Common myeloid progenitor, CD34-positive (primary cell): ENCODE results near the gene HEATR9.
A peak's percentile ranks its signal among the peaks of the same experiment; 100 is the strongest.

Experiments used
- CTCF ChIA-PET: fragments of 350-600 bp; sonication (Branson Sonifier 250); formaldehyde crosslinking; loops from one replicate; lab custom pipeline; 2021; ENCODE audit warnings: antibody characterized with exemption; lab: Charles Lee
- POLR2A ChIA-PET: fragments of 350-600 bp; sonication (Branson Sonifier 250); formaldehyde crosslinking; loops from one replicate; lab custom pipeline; 2021; ENCODE audit warnings: antibody characterized with exemption; lab: Charles Lee
- DNase-seq, 3 donors: peaks; one replicate each; pipeline versions ENCODE4 v3.0.0 to v3.0.0-alpha.2; 2013
- H3K27ac ChIP-seq, 2 experiments: 1 replicate in 1 of 2; 2 replicates in 1 of 2; pipeline ENCODE4 v1.7.0; 2013; ENCODE audit warnings: inconsistent platforms in 2 of 2, low read length in 2 of 2, mild to moderate bottlenecking in 2 of 2, low read depth in 1 of 2, moderate library complexity in 1 of 2; ENCODE audit not compliant: severe bottlenecking in 2 of 2, insufficient read depth in 1 of 2, poor library complexity in 1 of 2
- H3K27me3 ChIP-seq, 5 experiments: replicated peaks in 2 of 5; 1 replicate in 3 of 5; 2 replicates in 2 of 5; pipeline versions ENCODE4 v1.6.1 to v1.7.0; 2013; ENCODE audit warnings: low read length in 4 of 5, mild to moderate bottlenecking in 2 of 5, moderate library complexity in 2 of 5, inconsistent platforms in 1 of 5; ENCODE audit not compliant: insufficient read depth in 5 of 5, control insufficient read depth in 4 of 5
- H3K36me3 ChIP-seq, 4 experiments: 1 replicate in 2 of 4; 2 replicates in 2 of 4; pipeline versions ENCODE4 v1.6.1 to v1.7.0; 2013; ENCODE audit warnings: low read length in 3 of 4, control low read depth in 1 of 4, mild to moderate bottlenecking in 1 of 4; ENCODE audit not compliant: control insufficient read depth in 4 of 4, insufficient read depth in 4 of 4
- H3K4me1 ChIP-seq, 4 experiments: 1 replicate in 3 of 4; 2 replicates in 1 of 4; pipeline versions ENCODE4 v1.6.1 to v1.7.1; 2013; ENCODE audit warnings: low read length in 3 of 4, mild to moderate bottlenecking in 3 of 4, control low read depth in 1 of 4, inconsistent platforms in 1 of 4, moderate library complexity in 1 of 4; ENCODE audit not compliant: control insufficient read depth in 4 of 4, insufficient read depth in 4 of 4; ENCODE audit errors: control extremely low read depth in 1 of 4
- H3K4me3 ChIP-seq, 7 experiments: 1 replicate in 4 of 7; 2 replicates in 3 of 7; pipeline versions ENCODE4 v1.5.1 to v1.7.0; 2013; ENCODE audit warnings: mild to moderate bottlenecking in 7 of 7, low read length in 6 of 7, moderate library complexity in 6 of 7, inconsistent platforms in 2 of 7, low read depth in 2 of 7, control low read depth in 1 of 7; ENCODE audit not compliant: insufficient read depth in 4 of 7, control insufficient read depth in 1 of 7; ENCODE audit errors: extremely low read depth in 1 of 7
- H3K9me3 ChIP-seq, 5 experiments: 1 replicate in 4 of 5; 2 replicates in 1 of 5; pipeline versions ENCODE4 v1.6.1 to v1.7.1; 2013; ENCODE audit warnings: low read length in 4 of 5, mild to moderate bottlenecking in 2 of 5, inconsistent platforms in 1 of 5, low read depth in 1 of 5, moderate library complexity in 1 of 5; ENCODE audit not compliant: control insufficient read depth in 4 of 5, insufficient read depth in 2 of 5; ENCODE audit errors: control extremely low read depth in 1 of 5
- WGBS: methylation state at CpG from one replicate; pipeline ENCODE4 v1.1.5; 2013; ENCODE audit not compliant: insufficient coverage; 5-methylcytosine and 5-hydroxymethylcytosine counted together

HEATR9 gene

DNA sequence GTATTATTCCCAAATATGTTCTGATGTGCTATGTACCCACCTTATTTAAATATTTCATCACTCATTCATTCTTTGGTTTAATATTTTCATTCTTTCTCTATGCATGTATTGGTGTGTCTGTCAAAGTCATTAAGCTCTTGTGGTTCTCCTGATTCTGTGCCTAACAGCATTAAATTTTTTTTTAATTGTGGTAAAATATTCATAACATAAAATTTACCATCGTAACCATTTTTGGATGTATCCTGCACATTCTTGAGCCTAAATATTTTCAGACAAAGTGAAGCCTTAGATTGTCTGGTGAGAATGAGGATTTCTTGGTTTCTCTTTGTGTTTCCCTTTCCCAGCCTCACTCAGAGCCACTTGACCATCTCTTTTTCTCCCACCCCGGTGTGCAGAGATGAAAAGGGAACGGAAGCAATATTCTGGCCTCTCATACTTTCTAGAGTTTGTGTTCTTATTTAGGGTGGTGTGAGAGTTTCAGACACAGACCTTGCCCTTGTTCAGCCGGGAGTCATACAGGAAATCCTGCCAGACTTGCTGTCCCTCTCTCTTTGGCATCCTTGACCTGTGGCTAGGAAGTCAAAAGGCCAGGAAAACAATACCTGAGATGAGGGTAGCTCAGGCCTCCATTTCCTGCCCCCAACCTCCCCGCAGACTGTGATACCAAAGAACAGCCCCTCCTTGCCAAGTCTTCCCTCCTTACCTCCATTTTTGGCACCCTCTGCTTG lies 6.5 kb upstream of the HEATR9 start:
- Histone ChIP-seq H3K27me3 (no peaks in the 10 kb centered on the region), H3K36me3 (no peaks in the 10 kb centered on the region), H3K9me3 (no peaks in the 10 kb centered on the region), H3K4me3 (peak overlapping the region in 1 of 7 experiments; percentile 50), H3K27ac (no peak overlapping the region), H3K4me1 (peaks cover 0 to 20% (median 14%) of the 10 kb centered on the region in 4 experiments)
- WGBS = 9% methylated on average over 1 of the region's 5 CpGs
- DNase-seq = peak in 1 of 3 donors; percentile 46
- ChIA-PET POLR2A (interaction anchor here (0.7 kb wide), 1 partner anchor 166 kb away, joined by 10 read pairs; no protein-coding TSS in a partner anchor), CTCF (interaction anchor here (1.0 to 2.2 kb wide), 5 partner anchors 9 to 273 kb away, joined by 3 to 7 read pairs (median 3); no protein-coding TSS in a partner anchor)

- Histone ChIP-seq H3K27ac (no peak overlapping the region), H3K27me3 (no peaks in the 10 kb centered on the region), H3K4me3 (no peak overlapping the region), H3K36me3 (no peaks in the 10 kb centered on the region), H3K9me3 (no peaks in the 10 kb centered on the region), H3K4me1 (peaks cover 0 to 20% (median 14%) of the 10 kb centered on the region in 4 experiments)
- CTCF ChIA-PET = interaction anchor here (0.6 to 2.2 kb wide), 5 partner anchors 22 to 730 kb away, joined by 3 to 5 read pairs (median 4); no protein-coding TSS in a partner anchor
- POLR2A ChIA-PET = no interaction called here
- DNase-seq = no peak
- 96% methylated on average over 11 of the region's 12 CpGs for WGBS
These were observed 3.7 kb upstream of the HEATR9 start for GRCh38 chr17:35872196-35872980.

GRCh38 chr17:35870906-35871819 lies 2.5 kb upstream of the HEATR9 start:
- 47% methylated on average over 5 of the region's 8 CpGs for WGBS
- no peak overlapping the region for H3K4me3 ChIP-seq
- ChIA-PET CTCF (interaction anchor here (0.7 to 2.2 kb wide), 6 partner anchors 14 to 74 kb away, joined by 3 to 5 read pairs (median 4); no protein-coding TSS in a partner anchor), POLR2A (interaction anchor here (0.5 kb wide), 1 partner anchor 694 kb away, joined by 7 read pairs; no protein-coding TSS in a partner anchor)
- no peak overlapping the region for H3K27ac ChIP-seq
- no peaks in the 10 kb centered on the region for H3K36me3 ChIP-seq
- H3K27me3 ChIP-seq = no peaks in the 10 kb centered on the region
- H3K4me1 ChIP-seq = peaks cover 0 to 23% (median 14%) of the 10 kb centered on the region in 4 experiments
- H3K9me3 ChIP-seq = no peaks in the 10 kb centered on the region
- peak; percentile 59 to 85 (median 80) for DNase-seq

DNA sequence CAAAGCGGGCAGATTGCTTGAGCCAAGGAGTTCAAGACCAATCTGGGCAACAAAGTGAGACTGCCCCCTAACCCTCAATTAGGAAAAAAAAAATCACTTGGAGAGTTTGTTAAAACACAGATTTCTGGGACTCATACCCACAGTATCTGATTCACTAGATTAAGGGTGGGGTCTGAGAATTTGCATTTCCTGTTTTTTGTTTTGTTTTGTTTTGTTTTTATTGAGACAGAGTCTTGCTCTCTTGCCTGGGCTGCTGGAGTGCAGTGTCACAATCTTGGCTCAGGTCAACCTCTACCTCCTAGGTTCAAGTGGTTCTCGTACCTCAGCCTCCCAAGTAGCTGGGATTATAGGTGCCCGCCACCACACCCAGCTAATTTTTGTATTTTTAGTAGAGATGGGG lies 1.1 kb downstream of the HEATR9 start:
- Histone ChIP-seq H3K4me1 (peaks cover 0 to 12% (median 6%) of the 10 kb centered on the region in 4 experiments), H3K9me3 (no peaks in the 10 kb centered on the region), H3K36me3 (no peaks in the 10 kb centered on the region), H3K4me3 (no peak overlapping the region), H3K27ac (no peak overlapping the region), H3K27me3 (no peaks in the 10 kb centered on the region)
- DNase-seq = no peak
- WGBS = 100% methylated on average over 1 of the region's 3 CpGs
- ChIA-PET POLR2A (no interaction called here), CTCF (no interaction called here)

DNA sequence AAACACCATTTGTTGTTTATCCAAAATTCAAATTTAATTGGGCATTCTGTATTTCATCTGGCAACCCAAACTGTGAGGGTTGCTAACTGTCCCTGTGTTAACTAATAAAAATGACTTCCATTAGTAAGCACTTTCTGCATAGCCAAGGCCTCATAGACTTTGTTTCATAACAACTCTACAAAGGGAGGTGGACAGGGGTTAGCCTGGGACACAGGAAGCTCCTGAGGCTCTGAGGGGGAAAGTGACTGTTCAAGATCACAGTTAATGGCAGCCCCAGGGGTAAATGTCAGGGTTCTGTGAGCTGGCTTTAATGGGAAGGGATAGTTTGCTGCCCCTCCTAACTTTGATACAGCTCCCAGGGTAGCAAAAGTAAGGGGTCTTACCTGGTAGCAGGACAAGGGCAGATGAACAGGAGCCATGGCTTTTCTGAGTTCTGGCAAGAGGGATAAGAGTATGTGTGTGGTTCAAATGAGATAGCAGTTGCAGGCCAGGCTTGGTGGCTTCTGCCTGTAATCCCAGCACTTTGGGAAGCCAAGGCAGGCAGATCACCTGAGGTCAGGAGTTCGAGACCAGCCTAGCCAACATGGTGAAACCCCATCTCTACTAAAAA lies 2.2 kb downstream of the HEATR9 start:
- H3K36me3 ChIP-seq = no peaks in the 10 kb centered on the region
- peaks cover 0 to 8% (median 4%) of the 10 kb centered on the region in 4 experiments for H3K4me1 ChIP-seq
- ChIA-PET CTCF (interaction anchor here (1.8 kb wide), 2 partner anchors 10 to 15 kb away, joined by 5 to 6 read pairs; no protein-coding TSS in a partner anchor), POLR2A (interaction anchor here (0.6 to 0.7 kb wide), 3 partner anchors 29 to 270 kb away, joined by 3 to 4 read pairs (median 3); no protein-coding TSS in a partner anchor)
- no peaks in the 10 kb centered on the region for H3K9me3 ChIP-seq
- no peak overlapping the region for H3K27ac ChIP-seq
- no CpG with 5 or more reads among the region's 1 CpG for WGBS
- H3K27me3 ChIP-seq = no peaks in the 10 kb centered on the region
- no peak overlapping the region for H3K4me3 ChIP-seq
- DNase-seq = peak in 2 of 3 donors; percentile 10 to 20
